H1 (cell line): ENCODE data around the gene SNTG2. TPM values are rescaled to one million over a fixed set of nuclear protein-coding genes. Genes with fewer than 3 reads are reported as not detected.

ENCODE experiments used
- CTCF ChIA-PET: fragments of 300-600 bp; sonication (Branson Sonifier 250); formaldehyde crosslinking; loops from one replicate; lab custom pipeline; 2021; ENCODE audit not compliant: partially characterized antibody; lab: Charles Lee
- POLR2A ChIA-PET: fragments of 300-600 bp; sonication (Branson Sonifier 250); formaldehyde crosslinking; loops from one replicate; lab custom pipeline; 2021; ENCODE audit warnings: inconsistent platforms; ENCODE audit not compliant: partially characterized antibody; lab: Charles Lee
- DNase-seq, 2 experiments: peaks; one replicate each; pipeline versions ENCODE4 v3.0.0 to v3.0.0-alpha.2; 2010 to 2022; ENCODE audit warnings: low spot score in 2 of 2, low read depth in 1 of 2, mixed read lengths in 1 of 2
- FAIRE-seq: peaks from 2 replicates; lab custom pipeline; 2011; peaks lifted over from hg19 to GRCh38; lab: Jason Lieb, UNC
- H2AFZ ChIP-seq: 2 replicates; pipeline ENCODE4 v1.8.1; 2012; ENCODE audit warnings: low read length, inconsistent platforms
- H2AK5ac ChIP-seq: 2 replicates; pipeline ENCODE4 v1.6.1; 2013; ENCODE audit warnings: low read depth, low read length
- H2BK120ac ChIP-seq: replicated peaks from 2 replicates; pipeline ENCODE3; 2013; ENCODE audit warnings: low read depth, low read length, inconsistent platforms
- H2BK12ac ChIP-seq: 2 replicates; pipeline ENCODE4 v1.6.1; 2013; ENCODE audit warnings: low read depth, low read length
- H2BK15ac ChIP-seq: 2 replicates; pipeline ENCODE4 v1.6.1; 2013; ENCODE audit warnings: low read length
- H2BK20ac ChIP-seq: 2 replicates; pipeline ENCODE4 v1.6.1; 2013; ENCODE audit warnings: low read length
- H2BK5ac ChIP-seq: 2 replicates; pipeline ENCODE4 v1.6.1; 2013; ENCODE audit warnings: low read depth, low read length
- H3K14ac ChIP-seq: 2 replicates; pipeline ENCODE4 v1.6.1; 2013; ENCODE audit warnings: inconsistent platforms; ENCODE audit not compliant: insufficient read length
- H3K18ac ChIP-seq: 2 replicates; pipeline ENCODE4 v1.6.1; 2013; ENCODE audit warnings: low read length; ENCODE audit errors: extremely low read depth
- H3K23ac ChIP-seq: 2 replicates; pipeline ENCODE4 v1.6.1; 2013; ENCODE audit warnings: inconsistent platforms; ENCODE audit not compliant: insufficient read length
- H3K23me2 ChIP-seq: 2 replicates; pipeline ENCODE4 v1.6.1; 2013; ENCODE audit warnings: low read depth, low read length
- H3K27ac ChIP-seq: 2 replicates; pipeline ENCODE4 v1.6.1; 2011; ENCODE audit warnings: low read depth, low read length, inconsistent platforms
- H3K27me3 ChIP-seq, 4 experiments: replicated peaks in 1 of 4; 1 replicate in 1 of 4; 2 replicates in 3 of 4; pipeline versions ENCODE4 v1.6.1 to v1.8.1; 2011 to 2013; ENCODE audit warnings: low read length in 3 of 4, mild to moderate bottlenecking in 3 of 4, inconsistent platforms in 2 of 4, mixed read lengths in 2 of 4, moderate library complexity in 1 of 4; ENCODE audit not compliant: control insufficient read depth in 3 of 4, insufficient read depth in 3 of 4; ENCODE audit errors: extremely low read depth in 1 of 4
- H3K36me3 ChIP-seq, 4 experiments: 2 replicates each; pipeline versions ENCODE4 v1.6.1 to v1.8.1; 2011 to 2013; ENCODE audit warnings: mild to moderate bottlenecking in 4 of 4, low read length in 3 of 4, moderate library complexity in 2 of 4, control low read depth in 1 of 4, inconsistent platforms in 1 of 4; ENCODE audit not compliant: insufficient read depth in 4 of 4, control insufficient read depth in 2 of 4
- H3K4ac ChIP-seq: replicated peaks from 2 replicates; pipeline ENCODE3; 2013; ENCODE audit warnings: low read length, low read depth, mixed read lengths, inconsistent platforms; ENCODE audit not compliant: insufficient read length
- H3K4me1 ChIP-seq, 4 experiments: replicated peaks in 1 of 4; 1 replicate in 1 of 4; 2 replicates in 3 of 4; pipeline versions ENCODE4 v1.6.1 to v1.8.1; 2011 to 2013; ENCODE audit warnings: low read length in 3 of 4, inconsistent platforms in 2 of 4, mixed read lengths in 1 of 4; ENCODE audit not compliant: insufficient read depth in 4 of 4, control insufficient read depth in 3 of 4
- H3K4me2 ChIP-seq, 2 experiments: 2 replicates each; pipeline versions ENCODE4 v1.6.1 to v1.8.1; 2011 to 2013; ENCODE audit warnings: low read depth in 2 of 2, low read length in 2 of 2, control low read depth in 1 of 2, inconsistent platforms in 1 of 2, mild to moderate bottlenecking in 1 of 2; ENCODE audit not compliant: insufficient read depth in 1 of 2
- H3K4me3 ChIP-seq, 4 experiments: fragments of 200-600, 300-600 bp in 1 of 4; sonication (generic), shearing (Covaris generic), sonication (Bioruptor Twin) in 1 of 4; 2 replicates each; pipeline versions ENCODE4 v1.5.1 to v1.8.1; 2011 to 2016; ENCODE audit warnings: low read length in 4 of 4, low read depth in 3 of 4, control low read depth in 2 of 4, inconsistent platforms in 2 of 4, mild to moderate bottlenecking in 2 of 4, mixed read lengths in 1 of 4, moderate library complexity in 1 of 4; ENCODE audit not compliant: insufficient read depth in 2 of 4; ENCODE audit errors: extremely low read depth in 1 of 4
- H3K56ac ChIP-seq: replicated peaks from 2 replicates; pipeline ENCODE3; 2013; ENCODE audit warnings: low read depth, mild to moderate bottlenecking, mixed read lengths, low read length, inconsistent platforms; ENCODE audit not compliant: insufficient read length
- H3K79me1 ChIP-seq: 2 replicates; pipeline ENCODE4 v1.6.1; 2013; ENCODE audit warnings: low read depth, low read length, control low read depth
- H3K79me2 ChIP-seq, 2 experiments: 2 replicates each; pipeline versions ENCODE4 v1.6.1 to v1.8.1; 2012 to 2013; ENCODE audit warnings: low read length in 2 of 2, mild to moderate bottlenecking in 2 of 2, inconsistent platforms in 1 of 2; ENCODE audit not compliant: insufficient read depth in 2 of 2, control insufficient read depth in 1 of 2
- H3K9ac ChIP-seq, 4 experiments: replicated peaks in 1 of 4; 1 replicate in 1 of 4; 2 replicates in 3 of 4; pipeline versions ENCODE4 v1.6.1 to v1.8.1; 2011 to 2013; ENCODE audit warnings: low read depth in 3 of 4, low read length in 3 of 4, control low read depth in 2 of 4, mild to moderate bottlenecking in 2 of 4, moderate library complexity in 2 of 4, inconsistent platforms in 1 of 4; ENCODE audit errors: extremely low read depth in 1 of 4
- H3K9me3 ChIP-seq, 2 experiments: 2 replicates each; pipeline versions ENCODE4 v1.6.1 to v1.8.1; 2012 to 2013; ENCODE audit warnings: mild to moderate bottlenecking in 2 of 2, moderate library complexity in 2 of 2, control low read depth in 1 of 2, inconsistent platforms in 1 of 2, low read depth in 1 of 2, low read length in 1 of 2, mixed read lengths in 1 of 2; ENCODE audit not compliant: insufficient read depth in 2 of 2
- H4K20me1 ChIP-seq, 2 experiments: replicated peaks in 1 of 2; 2 replicates each; pipeline versions ENCODE3 to v1.8.1; 2011 to 2013; ENCODE audit warnings: inconsistent platforms in 2 of 2, low read length in 2 of 2, mild to moderate bottlenecking in 1 of 2; ENCODE audit not compliant: insufficient read depth in 2 of 2, control insufficient read depth in 1 of 2
- H4K5ac ChIP-seq: 2 replicates; pipeline ENCODE4 v1.6.1; 2013; ENCODE audit warnings: low read length, low read depth, mixed read lengths, inconsistent platforms; ENCODE audit not compliant: insufficient read length
- H4K8ac ChIP-seq: 2 replicates; pipeline ENCODE4 v1.8.0; 2013; ENCODE audit warnings: mild to moderate bottlenecking, moderate library complexity, low read length, inconsistent platforms; ENCODE audit not compliant: insufficient read depth; ENCODE audit errors: extremely low read depth
- H4K91ac ChIP-seq: replicated peaks from 2 replicates; pipeline ENCODE3; 2013; ENCODE audit warnings: low read length, mixed read lengths, inconsistent platforms; ENCODE audit not compliant: insufficient read length
- CREB1 ChIP-seq: IDR thresholded peaks from 2 replicates; pipeline ENCODE4 v1.6.1; 2012; ENCODE audit warnings: inconsistent platforms
- POU5F1 ChIP-seq: IDR thresholded peaks from 2 replicates; pipeline ENCODE4 v1.6.1; 2011; ENCODE audit warnings: low read depth, mild to moderate bottlenecking, low read length, moderate library complexity
- SP1 ChIP-seq: IDR thresholded peaks from 2 replicates; pipeline ENCODE4 v1.6.1; 2011; ENCODE audit warnings: low read depth, low read length
- SRF ChIP-seq: IDR thresholded peaks from 2 replicates; pipeline ENCODE4 v1.6.1; 2011; ENCODE audit warnings: mild to moderate bottlenecking, low read depth, low read length, moderate library complexity
- SUZ12 ChIP-seq: fragments of 200-600 bp; sonication (generic); IDR thresholded peaks from 2 replicates; pipeline ENCODE4 v1.6.1; 2012; ENCODE audit warnings: mild to moderate bottlenecking, inconsistent platforms, low read length, moderate library complexity, mixed read lengths
- YY1 ChIP-seq: IDR thresholded peaks from 2 replicates; pipeline ENCODE4 v1.6.1; 2011; ENCODE audit warnings: low read depth, mild to moderate bottlenecking, low read length
- WGBS, 2 experiments: shearing (Covaris generic) in 1 of 2; methylation state at CpG; one replicate each; pipeline versions ENCODE4 v1.1.6 to v1.1.7; 2013 to 2015; ENCODE audit warnings: low lambda C conversion rate in 2 of 2, mixed read lengths in 2 of 2, inconsistent platforms in 1 of 2, low coverage in 1 of 2, missing lambda C conversion rate in 1 of 2; ENCODE audit not compliant: insufficient replicate concordance in 2 of 2, insufficient coverage in 1 of 2, insufficient read length in 1 of 2; ENCODE audit errors: extremely low coverage in 1 of 2, missing lambda C conversion rate in 1 of 2; 5-methylcytosine and 5-hydroxymethylcytosine counted together
- polyA plus RNA-seq, 7 experiments: library from polyadenylated mRNA; depleted of rRNA in 3 of 7; stranded (reverse) in 5 of 7; unstranded in 2 of 7; fragments of >200 nt in 5 of 7; fragments of 200-250 nt in 2 of 7; gene quantifications; 1 replicate in 5 of 7; 2 replicates in 1 of 7; 4 replicates in 1 of 7; pipeline versions ENCODE4 v1.2.1 to v1.2.3, GENCODE V29; 2011 to 2013; ENCODE audit warnings: missing spikeins in 2 of 7, mixed read lengths in 2 of 7
- total RNA-seq: library from RNA; stranded (reverse); fragmentation: NEBNext Ultra II Directional; extraction: Animal tissue kit (Norgen Biotek cat#: 25700); gene quantifications from 2 replicates; pipeline ENCODE4 v1.2.1, GENCODE V29; 2021
- TF ChIP-seq, protein P1 (sequence below): IDR thresholded peaks from 2 replicates; pipeline ENCODE4 v1.6.1; 2012; ENCODE audit warnings: inconsistent platforms

The SNTG2 gene
- total and polyA plus RNA-seq, 2 of the 8 experiments (the other 6 are each of a cell fraction or from before 2014, with no cell fraction given): 6.6 to 18.1 TPM

DNA sequence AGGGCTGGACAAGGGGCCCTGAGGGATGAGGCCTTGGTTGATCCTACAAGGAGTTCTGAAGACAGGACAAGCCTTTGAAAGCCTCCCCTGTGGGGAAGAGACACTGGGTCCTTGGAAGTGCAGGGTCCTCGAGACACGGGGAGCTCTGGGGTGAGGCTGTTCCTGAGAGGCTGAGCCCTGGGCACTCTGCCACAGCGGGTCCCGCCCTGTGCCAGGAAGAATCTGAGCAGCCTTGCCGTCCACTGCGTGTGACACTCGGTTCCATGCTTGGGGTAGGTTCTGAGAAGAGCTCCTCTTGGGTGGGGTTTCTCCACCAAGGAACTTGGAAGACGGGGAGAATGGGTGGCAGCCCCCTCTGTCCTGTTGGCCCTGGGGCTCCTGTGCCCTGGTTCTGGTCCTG is 13.9 kb downstream of the SNTG2 start:
- Histone ChIP-seq H4K5ac (no peak overlapping the region), H3K4me3 (no peak overlapping the region), H4K20me1 (peaks cover 0 to 2% of the 10 kb centered on the region in 2 experiments), H3K9me3 (peaks cover 0 to 5% of the 10 kb centered on the region in 2 experiments; a peak in 2 of 4 replicates), H2BK5ac (no peak overlapping the region), H2BK12ac (no peak overlapping the region), H2AFZ (no peak overlapping the region), H3K4me2 (no peak overlapping the region), H2AK5ac (no peak overlapping the region), H2BK120ac (no peak overlapping the region), H3K14ac (no peak overlapping the region), H3K79me1 (peaks cover 10% of the 10 kb centered on the region), H3K4me1 (peaks cover 0 to 6% (median under 1%) of the 10 kb centered on the region in 4 experiments; a peak in 4 of 7 replicates), H3K36me3 (no peaks in the 10 kb centered on the region), H3K23me2 (no peaks in the 10 kb centered on the region), H4K91ac (no peak overlapping the region), H2BK20ac (no peak overlapping the region), H3K18ac (no peak overlapping the region), H3K9ac (no peak overlapping the region), H3K56ac (no peak overlapping the region), H3K27ac (no peak overlapping the region), H3K23ac (no peak overlapping the region), H3K79me2 (peaks cover 6 to 95% of the 10 kb centered on the region in 2 experiments; a peak in 3 of 4 replicates), H4K8ac (no peak overlapping the region; the same call in 1 of the 2 replicates), H2BK15ac (no peak overlapping the region), H3K4ac (no peak overlapping the region), H3K27me3 (no peaks in the 10 kb centered on the region)
- 99% methylated on average over 7 of the region's 8 CpGs; no CpG with 5 or more reads in 1 of the 2 experiments for WGBS, 2 experiments
- DNase-seq: no peak
- ChIA-PET CTCF (no interaction called here), POLR2A (no interaction called here)
- no peak for FAIRE-seq
- TF ChIP-seq YY1 (no peak), POU5F1 (no peak), SRF (no peak), SP1 (no peak), CREB1 (no peak), SUZ12 (no peak)
- TF ChIP-seq, protein P1, sequence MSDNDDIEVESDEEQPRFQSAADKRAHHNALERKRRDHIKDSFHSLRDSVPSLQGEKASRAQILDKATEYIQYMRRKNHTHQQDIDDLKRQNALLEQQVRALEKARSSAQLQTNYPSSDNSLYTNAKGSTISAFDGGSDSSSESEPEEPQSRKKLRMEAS: no peak
